IPS DF 4.7 (cell line): ENCODE data around the gene ELF2.
"Not testable (repeated sequence)": the region's sequence is repeated elsewhere in the genome, so short reads cannot be mapped to it uniquely, and the experiment has no call there.

Source experiments
- DNase-seq: peaks from one replicate; pipeline ENCODE4 v3.0.0-alpha.2; 2013; ENCODE audit warnings: low spot score; ENCODE audit errors: extremely low read depth

Gene ELF2

GRCh38 chr4:139082750-139083606 is 94.0 kb downstream of the ELF2 start:
- DNase-seq, result peak; percentile 92

GRCh38 chr4:139078926-139079325 is 98.1 kb downstream of the ELF2 start:
- DNase-seq, result no peak

- no peak for DNase-seq
Observed at GRCh38 chr4:139077567-139078355, 99.3 kb downstream of the ELF2 start.

GRCh38 chr4:139076016-139076744 is 100.8 kb downstream of the ELF2 start:
- DNase-seq, result no peak

GRCh38 chr4:139060591-139060990 is 116.4 kb downstream of the ELF2 start:
- no peak for DNase-seq

- DNase-seq, result not testable (repeated sequence)
Observed at GRCh38 chr4:139059026-139059425, 118.0 kb downstream of the ELF2 start.

- no peak for DNase-seq
Observed at GRCh38 chr4:139054791-139055505, 122.1 kb downstream of the ELF2 start.

GRCh38 chr4:139053909-139054308 is 123.1 kb downstream of the ELF2 start:
- no peak for DNase-seq

GRCh38 chr4:139050446-139050845 is 126.6 kb downstream of the ELF2 start:
- DNase-seq, result no peak

- no peak for DNase-seq
Observed at GRCh38 chr4:139048026-139048425, 129.0 kb downstream of the ELF2 start.

- DNase-seq, result no peak
Observed at GRCh38 chr4:139044291-139044690, 132.7 kb downstream of the ELF2 start.

- DNase-seq, result no peak
Observed at GRCh38 chr4:139042981-139043460, 134.0 kb downstream of the ELF2 start.

GRCh38 chr4:139038874-139039443 is 138.1 kb downstream of the ELF2 start:
- no peak for DNase-seq

- no peak for DNase-seq
Observed at GRCh38 chr4:139036885-139037284, 140.1 kb downstream of the ELF2 start.

GRCh38 chr4:139035650-139036049 is 141.4 kb downstream of the ELF2 start:
- DNase-seq, result no peak

- DNase-seq, result peak; percentile 87
Observed at GRCh38 chr4:139030614-139031235, 146.3 kb downstream of the ELF2 start.

GRCh38 chr4:139029866-139030363 is 147.1 kb downstream of the ELF2 start:
- DNase-seq, result not testable (repeated sequence)

- DNase-seq, result no peak
Observed at GRCh38 chr4:139028191-139028661, 148.8 kb downstream of the ELF2 start.

GRCh38 chr4:139027776-139028175 is 149.2 kb downstream of the ELF2 start:
- DNase-seq, result no peak

- DNase-seq, result no peak
Observed at GRCh38 chr4:139025841-139026240, 151.2 kb downstream of the ELF2 start.
